Measurements from ENCODE around the gene B4GALNT3. TPM values are rescaled to one million over a fixed set of nuclear protein-coding genes. Genes with fewer than 3 reads are reported as not detected.

Gene B4GALNT3
- total RNA-seq, 1 experiment from 2014 or later: 77.9 TPM

DNA sequence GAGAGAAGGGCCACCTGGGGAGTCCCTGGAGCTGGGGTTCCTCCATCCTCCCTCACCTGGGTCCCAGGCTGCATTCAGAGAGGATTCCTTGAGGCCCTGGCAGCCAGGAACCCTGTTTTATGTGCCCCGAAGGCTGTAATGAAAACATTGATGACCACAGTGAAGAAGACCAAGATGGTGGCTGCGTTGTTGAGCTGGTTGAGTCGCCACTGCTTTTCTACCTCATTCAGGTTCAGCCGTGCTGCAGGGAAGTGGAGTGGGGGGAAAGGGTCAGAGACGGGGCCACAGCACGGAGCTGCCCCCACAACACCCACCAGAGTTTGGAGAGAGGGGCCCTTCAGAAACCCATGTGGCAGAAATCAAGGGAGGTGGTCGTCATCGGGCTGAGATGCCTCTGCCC, 105.4 kb downstream of the B4GALNT3 start:
- no peaks in the 10 kb centered on the region for H3K9me3 ChIP-seq
- no peak overlapping the region for H3K4me3 Mint-ChIP-seq (ENCODE audit: unreplicated experiment)
- H3K36me3 ChIP-seq (ENCODE audit: control insufficient read depth, insufficient read depth, low read length): no peaks in the 10 kb centered on the region
- DNase-seq: no peak
- peaks cover 8% of the 10 kb centered on the region for H3K4me1 Mint-ChIP-seq (ENCODE audit: low read depth, unreplicated experiment)
- H3K9me3 Mint-ChIP-seq (ENCODE audit: unreplicated experiment): no peaks in the 10 kb centered on the region
- H3K27me3 ChIP-seq (replicated peaks; ENCODE audit: control insufficient read depth, insufficient read depth, low read length): no peaks in the 10 kb centered on the region
- BruUV-seq (replicated peaks): no TSS peak
- H3K27ac Mint-ChIP-seq (ENCODE audit: unreplicated experiment): no peak overlapping the region
- H3K27me3 Mint-ChIP-seq (ENCODE audit: insufficient read depth, unreplicated experiment): no peaks in the 10 kb centered on the region
- POLR2A ChIA-PET: no interaction called here
- H3K36me3 Mint-ChIP-seq (ENCODE audit: insufficient read depth, unreplicated experiment): peaks cover 30% of the 10 kb centered on the region
- H3K4me3 ChIP-seq (ENCODE audit: low read depth, low read length): no peak overlapping the region
- H3K4me1 ChIP-seq: peaks cover 14% of the 10 kb centered on the region
- TF ChIP-seq CTCF (IDR thresholded peaks at IDR 0.05; ENCODE audit: insufficient read depth in 1 of 2, low read depth in 1 of 2, low read length in 1 of 2, severe bottlenecking in 1 of 2, unreplicated experiment in 1 of 2): no peak
- CTCF ChIA-PET: no interaction called here
- intact Hi-C loops (cut with micrococcal nuclease; ENCODE audit: unreplicated experiment): no loop called here

GRCh38 chr12:565589-566105, 105.9 kb downstream of the B4GALNT3 start:
- DNase-seq: no peak
- POLR2A ChIA-PET: no interaction called here
- H3K27me3 ChIP-seq (replicated peaks; ENCODE audit: control insufficient read depth, insufficient read depth, low read length): no peaks in the 10 kb centered on the region
- no peaks in the 10 kb centered on the region for H3K36me3 ChIP-seq (ENCODE audit: control insufficient read depth, insufficient read depth, low read length)
- BruUV-seq (replicated peaks): no TSS peak
- no peaks in the 10 kb centered on the region for H3K9me3 ChIP-seq
- intact Hi-C loops (cut with micrococcal nuclease; ENCODE audit: unreplicated experiment): no loop called here
- Mint-ChIP-seq H3K9me3 (ENCODE audit: unreplicated experiment) (no peaks in the 10 kb centered on the region), H3K4me3 (ENCODE audit: unreplicated experiment) (no peak overlapping the region), H3K27ac (ENCODE audit: unreplicated experiment) (no peak overlapping the region), H3K4me1 (ENCODE audit: low read depth, unreplicated experiment) (peaks cover 8% of the 10 kb centered on the region), H3K36me3 (ENCODE audit: insufficient read depth, unreplicated experiment) (peaks cover 26% of the 10 kb centered on the region), H3K27me3 (ENCODE audit: insufficient read depth, unreplicated experiment) (no peaks in the 10 kb centered on the region)
- peaks cover 15% of the 10 kb centered on the region for H3K4me1 ChIP-seq
- H3K4me3 ChIP-seq (ENCODE audit: low read depth, low read length): no peak overlapping the region
- CTCF ChIA-PET: no interaction called here
- no peak for TF ChIP-seq CTCF (IDR thresholded peaks at IDR 0.05; ENCODE audit: insufficient read depth in 1 of 2, low read depth in 1 of 2, low read length in 1 of 2, severe bottlenecking in 1 of 2, unreplicated experiment in 1 of 2)

DNA sequence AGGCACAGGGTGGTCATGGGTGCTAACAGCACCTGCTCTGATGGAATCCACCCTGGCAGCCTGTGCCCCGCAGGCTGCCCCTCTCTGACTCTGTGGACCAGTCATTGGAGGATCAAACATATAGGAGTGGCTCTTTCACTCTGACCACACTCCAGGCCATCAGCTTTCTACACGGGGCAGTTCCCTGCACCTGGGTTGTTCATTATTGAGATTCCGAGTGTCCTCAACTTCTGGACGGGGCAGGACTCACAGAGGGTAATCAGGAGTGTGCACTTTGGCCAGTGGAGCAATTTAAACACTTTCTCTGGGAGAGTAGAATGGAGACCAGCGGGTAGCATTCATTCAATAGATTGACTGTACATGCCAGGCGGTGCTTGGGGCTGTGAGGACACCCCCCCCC, 108.7 kb downstream of the B4GALNT3 start:
- H3K4me1 Mint-ChIP-seq (ENCODE audit: low read depth, unreplicated experiment): peaks cover 33% of the 10 kb centered on the region
- no peaks in the 10 kb centered on the region for H3K27me3 Mint-ChIP-seq (ENCODE audit: insufficient read depth, unreplicated experiment)
- BruUV-seq (replicated peaks): no TSS peak
- H3K4me3 Mint-ChIP-seq (ENCODE audit: unreplicated experiment): no peak overlapping the region
- ChIA-PET POLR2A (no interaction called here), CTCF (interaction anchor here (5.7 kb wide), 1 partner anchor 183 kb away, joined by 102 read pairs; the partner anchor contains the start of gene WNK1)
- no peak for DNase-seq
- H3K36me3 ChIP-seq (ENCODE audit: control insufficient read depth, insufficient read depth, low read length): no peaks in the 10 kb centered on the region
- peaks cover 27% of the 10 kb centered on the region for H3K36me3 Mint-ChIP-seq (ENCODE audit: insufficient read depth, unreplicated experiment)
- TF ChIP-seq CTCF (IDR thresholded peaks at IDR 0.05; ENCODE audit: insufficient read depth in 1 of 2, low read depth in 1 of 2, low read length in 1 of 2, severe bottlenecking in 1 of 2, unreplicated experiment in 1 of 2): no peak
- peak overlapping the region; percentile 0 for H3K27ac Mint-ChIP-seq (ENCODE audit: unreplicated experiment)
- no peaks in the 10 kb centered on the region for H3K9me3 ChIP-seq
- no peaks in the 10 kb centered on the region for H3K27me3 ChIP-seq (replicated peaks; ENCODE audit: control insufficient read depth, insufficient read depth, low read length)
- H3K9me3 Mint-ChIP-seq (ENCODE audit: unreplicated experiment): no peaks in the 10 kb centered on the region
- H3K4me1 ChIP-seq: peaks cover 35% of the 10 kb centered on the region
- no peak overlapping the region for H3K4me3 ChIP-seq (ENCODE audit: low read depth, low read length)
- intact Hi-C loops (cut with micrococcal nuclease; ENCODE audit: unreplicated experiment): no loop called here
